IMR-90 (cell line): ENCODE results near the gene SCGB1D1. TPM values are rescaled to one million over a fixed set of nuclear protein-coding genes. Genes with fewer than 3 reads are reported as not detected.

ENCODE experiments used
- ATAC-seq: fragments of 200-7000 bp; cut with Tn5 transposase; 2 replicates; pipeline ENCODE4 v1.9.1; 2020; ENCODE audit warnings: low read depth, mild to moderate bottlenecking, moderate library complexity
- BruUV-seq: library from RNA; stranded (reverse); fragments of 400-500 nt; replicated peaks from 2 replicates; lab custom pipeline; 2021; lab: Mats Ljungman, UMichigan
- CTCF ChIA-PET: fragments of 300-600 bp; formaldehyde crosslinking; extraction: SDS; loops from one replicate; lab custom pipeline; 2021; ENCODE audit warnings: antibody characterized with exemption; lab: Yijun Ruan, JAX
- POLR2A ChIA-PET: fragments of 300-600 bp; sonication (Branson Sonifier 250); formaldehyde crosslinking; loops from one replicate; lab custom pipeline; 2022; ENCODE audit warnings: antibody characterized with exemption; ENCODE audit not compliant: unreplicated experiment; lab: Charles Lee
- DNase-seq: peaks from one replicate; pipeline ENCODE4 v3.0.0; 2013
- H2AFZ ChIP-seq: replicated peaks from 2 replicates; pipeline ENCODE3; 2013; ENCODE audit warnings: low read length, mild to moderate bottlenecking; ENCODE audit not compliant: poor library complexity
- H2AK5ac ChIP-seq: 2 replicates; pipeline ENCODE4 v1.6.1; 2013; ENCODE audit warnings: low read depth, low read length, inconsistent platforms
- H2AK9ac ChIP-seq: replicated peaks from 2 replicates; pipeline ENCODE3; 2013; ENCODE audit warnings: mild to moderate bottlenecking, low read depth, low read length, moderate library complexity; ENCODE audit not compliant: poor library complexity
- H2BK120ac ChIP-seq: 2 replicates; pipeline ENCODE4 v1.6.1; 2013; ENCODE audit warnings: low read depth, low read length, inconsistent platforms
- H2BK15ac ChIP-seq: 3 replicates; pipeline ENCODE4 v1.6.1; 2013; ENCODE audit warnings: low read depth, low read length, inconsistent platforms
- H2BK20ac ChIP-seq: 2 replicates; pipeline ENCODE4 v1.6.1; 2013; ENCODE audit warnings: low read depth, mild to moderate bottlenecking, inconsistent platforms, low read length, moderate library complexity
- H2BK5ac ChIP-seq: 2 replicates; pipeline ENCODE4 v1.6.1; 2013; ENCODE audit warnings: mild to moderate bottlenecking, low read depth, low read length, inconsistent platforms; ENCODE audit not compliant: poor library complexity, severe bottlenecking
- H3K14ac ChIP-seq: replicated peaks from 2 replicates; pipeline ENCODE4 v1.6.1; 2013; ENCODE audit warnings: low read depth, low read length, inconsistent platforms
- H3K18ac ChIP-seq: 2 replicates; pipeline ENCODE4 v1.6.1; 2013; ENCODE audit warnings: low read depth, low read length, control low read depth
- H3K23ac ChIP-seq: 2 replicates; pipeline ENCODE4 v1.6.1; 2013; ENCODE audit warnings: low read depth, low read length, inconsistent platforms
- H3K27ac ChIP-seq: 2 replicates; pipeline ENCODE4 v1.5.1; 2013; ENCODE audit warnings: mild to moderate bottlenecking, control low read depth, low read length; ENCODE audit not compliant: insufficient read depth
- H3K27me3 ChIP-seq: 2 replicates; pipeline ENCODE4 v1.6.1; 2013; ENCODE audit warnings: low read length; ENCODE audit not compliant: control insufficient read depth, insufficient read depth
- H3K36me3 ChIP-seq: 2 replicates; pipeline ENCODE4 v1.6.1; 2013; ENCODE audit warnings: low read length, mixed read lengths; ENCODE audit not compliant: control insufficient read depth, insufficient read depth
- H3K4ac ChIP-seq: 2 replicates; pipeline ENCODE4 v1.6.1; 2013; ENCODE audit warnings: low read depth, low read length, inconsistent platforms
- H3K4me1 ChIP-seq: 2 replicates; pipeline ENCODE4 v1.6.1; 2013; ENCODE audit warnings: low read length, mixed read lengths; ENCODE audit not compliant: control insufficient read depth, insufficient read depth
- H3K4me2 ChIP-seq: 2 replicates; pipeline ENCODE4 v1.6.1; 2013; ENCODE audit warnings: low read depth, mild to moderate bottlenecking, control low read depth, low read length, moderate library complexity
- H3K4me3 ChIP-seq: 2 replicates; pipeline ENCODE4 v1.5.1; 2013; ENCODE audit warnings: low read depth, mild to moderate bottlenecking, control low read depth, low read length, moderate library complexity; ENCODE audit not compliant: insufficient read depth
- H3K56ac ChIP-seq: 2 replicates; pipeline ENCODE4 v1.6.1; 2013; ENCODE audit warnings: low read length, inconsistent platforms; ENCODE audit not compliant: insufficient read depth; ENCODE audit errors: extremely low read depth
- H3K79me1 ChIP-seq, 2 experiments: 2 replicates each; pipeline ENCODE4 v1.6.1; 2013; ENCODE audit warnings: low read length in 2 of 2, inconsistent platforms in 1 of 2, low read depth in 1 of 2
- H3K9ac ChIP-seq: 2 replicates; pipeline ENCODE4 v1.6.1; 2013; ENCODE audit warnings: low read depth, low read length, control low read depth
- H3K9me1 ChIP-seq: 2 replicates; pipeline ENCODE4 v1.6.1; 2013; ENCODE audit warnings: low read length, inconsistent platforms; ENCODE audit not compliant: insufficient read depth
- H3K9me3 ChIP-seq: 2 replicates; pipeline ENCODE4 v1.6.1; 2013; ENCODE audit warnings: low read length; ENCODE audit not compliant: control insufficient read depth, insufficient read depth
- H4K20me1 ChIP-seq: 2 replicates; pipeline ENCODE4 v1.6.1; 2013; ENCODE audit warnings: low read length, inconsistent platforms; ENCODE audit not compliant: insufficient read depth
- H4K5ac ChIP-seq: 2 replicates; pipeline ENCODE4 v1.6.1; 2013; ENCODE audit warnings: mild to moderate bottlenecking, low read depth, low read length, control low read depth
- H4K8ac ChIP-seq, 2 experiments: 2 replicates each; pipeline ENCODE4 v1.6.1; 2013; ENCODE audit warnings: low read depth in 2 of 2, low read length in 2 of 2, control low read depth in 1 of 2, inconsistent platforms in 1 of 2
- H4K91ac ChIP-seq: 2 replicates; pipeline ENCODE4 v1.6.1; 2013; ENCODE audit warnings: low read depth, low read length, inconsistent platforms; ENCODE audit not compliant: insufficient read depth
- ELK1 ChIP-seq: fragments of 150-350 bp; IDR thresholded peaks from 2 replicates; pipeline ENCODE4 v1.6.1; 2016; ENCODE audit warnings: low read depth, mild to moderate bottlenecking, low read length, moderate library complexity, borderline replicate concordance
- MAFK ChIP-seq: IDR thresholded peaks from 2 replicates; pipeline ENCODE4 v1.6.1; 2012; ENCODE audit warnings: low read depth, low read length, improper control_type of control experiment
- POLR2A ChIP-seq: IDR thresholded peaks from 2 replicates; pipeline ENCODE4 v1.6.1; 2012; ENCODE audit warnings: mild to moderate bottlenecking, low read depth, low read length
- RFX5 ChIP-seq: IDR thresholded peaks from 2 replicates; pipeline ENCODE4 v1.8.0; 2012; ENCODE audit warnings: low read depth, mild to moderate bottlenecking, low read length, moderate library complexity
- SMC3 ChIP-seq: fragments of 150-350 bp; IDR thresholded peaks from 2 replicates; pipeline ENCODE4 v1.6.1; 2016; ENCODE audit warnings: low read depth, mild to moderate bottlenecking, antibody characterized with exemption, low read length, moderate library complexity
- dilution Hi-C: fragments of 300-500 bp; cut with HindIII; formaldehyde crosslinking; loops from one replicate; pipeline ENCODE4 v1.14.3; 2018; ENCODE audit warnings: low sequenced_read_pairs; ENCODE audit not compliant: unreplicated experiment
- in situ Hi-C: fragments of 300-500 bp; cut with MboI; formaldehyde crosslinking; loops from 3 replicates; pipeline ENCODE4 v1.14.3; 2019; ENCODE audit warnings: low sequenced_read_pairs, inconsistent platforms, mixed read lengths
- intact Hi-C: fragments of 100-400 bp; cut with micrococcal nuclease; formaldehyde crosslinking; loops from 2 replicates; pipeline ENCODE4 v1.10.0; 2022
- polyA plus RNA-seq, 3 experiments: library from polyadenylated mRNA; depleted of rRNA; stranded (reverse); fragments of >200 nt; gene quantifications; 2 replicates each; pipeline ENCODE4 v1.2.3, GENCODE V29; 2012; ENCODE audit warnings: low replicate concordance in 1 of 3
- total RNA-seq: library from RNA; depleted of rRNA; stranded (reverse); fragments of >200 nt; gene quantifications from 2 replicates; pipeline ENCODE4 v1.2.3, GENCODE V29; 2012

The SCGB1D1 gene
- total and polyA plus RNA-seq, 2 of the 4 experiments (the other 2 are of a cell fraction) = not detected

DNA sequence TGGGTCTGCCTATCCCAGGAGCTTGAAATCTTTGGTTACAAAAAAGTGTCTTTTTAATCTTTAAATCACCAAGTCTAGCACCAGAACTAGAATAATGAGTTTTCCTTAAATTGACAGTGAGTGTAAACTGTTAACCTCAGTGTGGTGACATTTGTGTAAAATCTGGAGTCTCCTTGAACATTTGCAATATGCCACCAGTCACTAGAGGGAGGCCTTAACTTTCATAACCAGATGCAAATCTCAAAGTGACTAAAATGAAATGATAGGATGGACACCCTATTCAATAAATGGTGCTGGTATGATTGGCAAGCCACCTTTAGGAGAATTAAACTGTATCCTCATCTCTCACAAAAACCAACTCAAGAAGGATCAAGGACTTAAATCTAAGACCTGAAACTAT is 43.7 kb downstream of the SCGB1D1 start:
- H2BK15ac ChIP-seq = no peak overlapping the region
- CTCF ChIA-PET = no interaction called here
- no peak overlapping the region for H3K4me2 ChIP-seq
- no peak overlapping the region for H4K91ac ChIP-seq
- DNase-seq (no peak), ATAC-seq (no peak)
- H3K79me1 ChIP-seq = no peaks in the 10 kb centered on the region
- H2BK120ac ChIP-seq = no peak overlapping the region
- POLR2A ChIA-PET = no interaction called here
- no peak overlapping the region for H4K8ac ChIP-seq
- H3K9me3 ChIP-seq = no peaks in the 10 kb centered on the region
- no peak overlapping the region for H2AFZ ChIP-seq
- dilution Hi-C loops (no loop called here), intact Hi-C loops (no loop called here), in situ Hi-C loops (no loop called here)
- BruUV-seq = no TSS peak
- H2BK20ac ChIP-seq = no peak overlapping the region
- H3K27ac ChIP-seq = no peak overlapping the region
- no peak overlapping the region for H2AK9ac ChIP-seq
- H3K18ac ChIP-seq = no peak overlapping the region
- H3K9ac ChIP-seq = no peak overlapping the region
- H3K4ac ChIP-seq = no peak overlapping the region
- H3K14ac ChIP-seq = no peak overlapping the region
- no peak overlapping the region for H3K23ac ChIP-seq
- H3K4me1 ChIP-seq = no peaks in the 10 kb centered on the region
- H4K20me1 ChIP-seq = no peaks in the 10 kb centered on the region
- H2BK5ac ChIP-seq = no peak overlapping the region
- H3K4me3 ChIP-seq = no peak overlapping the region
- no peak overlapping the region for H2AK5ac ChIP-seq
- H3K9me1 ChIP-seq = no peaks in the 10 kb centered on the region
- no peak overlapping the region for H3K56ac ChIP-seq
- no peak for TF ChIP-seq POLR2A
- no peak for TF ChIP-seq MAFK
- no peak for TF ChIP-seq ELK1
- no peak for TF ChIP-seq RFX5
- no peak for TF ChIP-seq SMC3
- no peak overlapping the region for H4K5ac ChIP-seq
- no peaks in the 10 kb centered on the region for H3K36me3 ChIP-seq
- peaks cover 3% of the 10 kb centered on the region for H3K27me3 ChIP-seq
